22Rv1 (cell line): ENCODE measurements around the gene ZNF362.

Source experiments
- H3K27ac ChIP-seq: fragments of 450-650 bp; 2 replicates; pipeline ENCODE4 v1.5.1; 2017
- ZFX ChIP-seq: fragments of 450-650 bp; IDR thresholded peaks from 2 replicates; pipeline ENCODE4 v1.6.1; 2017; ENCODE audit warnings: antibody characterized with exemption, borderline replicate concordance
- TF ChIP-seq, protein P1 (sequence below): fragments of 450-650 bp; IDR thresholded peaks from 2 replicates; pipeline ENCODE4 v1.5.1; 2017; ENCODE audit warnings: mild to moderate bottlenecking

ZNF362 gene

DNA sequence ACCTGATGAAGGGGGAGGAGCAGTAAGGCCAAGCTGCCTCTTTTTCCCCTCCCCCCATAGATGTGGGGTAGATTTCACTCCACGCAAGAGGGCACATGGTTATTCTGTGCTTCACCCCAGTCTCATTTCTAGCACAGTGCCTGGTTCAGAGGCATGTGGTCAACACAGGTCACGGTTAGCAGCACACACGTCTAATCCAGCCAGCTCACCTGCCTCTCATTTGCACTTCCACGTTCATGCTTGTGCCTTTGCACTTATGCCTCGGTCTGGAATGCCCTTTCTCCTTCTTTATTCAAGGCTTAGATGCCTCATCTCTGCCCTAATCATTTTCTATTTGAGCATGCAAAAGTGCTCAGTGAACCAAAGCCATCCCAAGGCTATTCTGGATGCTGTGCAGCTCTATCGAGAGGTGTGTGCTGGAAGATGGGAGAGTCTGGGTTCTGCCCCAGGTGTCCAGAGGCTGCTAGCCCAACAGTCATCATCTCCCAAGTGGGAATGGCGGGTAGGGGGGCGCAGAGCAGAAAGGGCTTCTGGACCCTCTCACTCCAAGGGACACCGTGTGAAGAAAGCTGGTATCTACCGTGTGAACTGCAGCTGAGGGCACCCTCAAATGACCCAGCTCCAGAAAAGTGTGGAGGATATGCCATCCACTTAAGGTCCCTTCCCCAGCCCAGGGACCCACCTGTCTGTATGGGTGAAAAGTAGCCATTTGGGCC lies 66.7 kb downstream of the ZNF362 start:
- H3K27ac ChIP-seq, result no peak overlapping the region
- no peak for TF ChIP-seq ZFX
- TF ChIP-seq, protein P1, sequence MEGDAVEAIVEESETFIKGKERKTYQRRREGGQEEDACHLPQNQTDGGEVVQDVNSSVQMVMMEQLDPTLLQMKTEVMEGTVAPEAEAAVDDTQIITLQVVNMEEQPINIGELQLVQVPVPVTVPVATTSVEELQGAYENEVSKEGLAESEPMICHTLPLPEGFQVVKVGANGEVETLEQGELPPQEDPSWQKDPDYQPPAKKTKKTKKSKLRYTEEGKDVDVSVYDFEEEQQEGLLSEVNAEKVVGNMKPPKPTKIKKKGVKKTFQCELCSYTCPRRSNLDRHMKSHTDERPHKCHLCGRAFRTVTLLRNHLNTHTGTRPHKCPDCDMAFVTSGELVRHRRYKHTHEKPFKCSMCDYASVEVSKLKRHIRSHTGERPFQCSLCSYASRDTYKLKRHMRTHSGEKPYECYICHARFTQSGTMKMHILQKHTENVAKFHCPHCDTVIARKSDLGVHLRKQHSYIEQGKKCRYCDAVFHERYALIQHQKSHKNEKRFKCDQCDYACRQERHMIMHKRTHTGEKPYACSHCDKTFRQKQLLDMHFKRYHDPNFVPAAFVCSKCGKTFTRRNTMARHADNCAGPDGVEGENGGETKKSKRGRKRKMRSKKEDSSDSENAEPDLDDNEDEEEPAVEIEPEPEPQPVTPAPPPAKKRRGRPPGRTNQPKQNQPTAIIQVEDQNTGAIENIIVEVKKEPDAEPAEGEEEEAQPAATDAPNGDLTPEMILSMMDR, result no peak

DNA sequence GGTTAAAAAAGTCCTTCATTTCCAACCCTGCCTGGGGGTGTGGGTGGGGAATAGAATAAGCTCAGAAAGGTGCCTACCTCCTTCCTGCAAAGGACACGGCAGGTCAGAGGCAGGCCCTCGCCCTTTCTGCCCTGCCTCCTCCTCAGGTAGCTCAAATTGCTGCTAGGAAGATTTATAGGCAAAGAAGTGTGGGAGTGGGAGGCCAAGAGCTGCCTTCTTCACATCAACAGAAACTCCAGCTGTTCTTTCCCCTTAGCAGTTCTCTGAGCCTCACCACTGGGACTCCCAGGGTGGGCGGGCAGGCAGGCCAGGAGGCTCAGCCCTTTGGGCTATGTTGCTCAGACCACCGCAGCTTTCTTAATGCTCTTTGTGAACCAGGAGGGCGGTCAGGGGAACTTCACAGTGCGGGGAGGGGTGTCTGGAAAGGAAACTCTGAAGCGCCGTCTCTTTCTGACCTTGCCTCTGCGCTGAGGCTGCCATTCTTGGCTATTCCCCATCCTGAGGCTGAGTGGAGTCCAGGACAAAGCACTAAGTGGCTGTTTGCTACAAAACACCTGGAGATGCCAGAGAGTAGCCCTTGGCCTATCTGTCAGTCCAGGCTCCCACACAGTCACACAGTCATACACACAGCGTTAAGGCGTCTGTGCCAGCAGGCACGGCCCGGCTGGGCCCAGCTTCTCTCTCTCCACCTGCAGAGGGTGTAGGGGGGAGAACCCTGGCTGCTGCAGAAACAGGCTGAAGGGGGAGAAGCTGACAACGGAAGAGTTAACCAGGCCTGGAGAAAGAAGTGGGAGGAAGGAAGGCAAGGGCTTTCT lies 67.6 kb downstream of the ZNF362 start:
- no peak overlapping the region for H3K27ac ChIP-seq
- no peak for TF ChIP-seq ZFX
- TF ChIP-seq, protein P1, result no peak

DNA sequence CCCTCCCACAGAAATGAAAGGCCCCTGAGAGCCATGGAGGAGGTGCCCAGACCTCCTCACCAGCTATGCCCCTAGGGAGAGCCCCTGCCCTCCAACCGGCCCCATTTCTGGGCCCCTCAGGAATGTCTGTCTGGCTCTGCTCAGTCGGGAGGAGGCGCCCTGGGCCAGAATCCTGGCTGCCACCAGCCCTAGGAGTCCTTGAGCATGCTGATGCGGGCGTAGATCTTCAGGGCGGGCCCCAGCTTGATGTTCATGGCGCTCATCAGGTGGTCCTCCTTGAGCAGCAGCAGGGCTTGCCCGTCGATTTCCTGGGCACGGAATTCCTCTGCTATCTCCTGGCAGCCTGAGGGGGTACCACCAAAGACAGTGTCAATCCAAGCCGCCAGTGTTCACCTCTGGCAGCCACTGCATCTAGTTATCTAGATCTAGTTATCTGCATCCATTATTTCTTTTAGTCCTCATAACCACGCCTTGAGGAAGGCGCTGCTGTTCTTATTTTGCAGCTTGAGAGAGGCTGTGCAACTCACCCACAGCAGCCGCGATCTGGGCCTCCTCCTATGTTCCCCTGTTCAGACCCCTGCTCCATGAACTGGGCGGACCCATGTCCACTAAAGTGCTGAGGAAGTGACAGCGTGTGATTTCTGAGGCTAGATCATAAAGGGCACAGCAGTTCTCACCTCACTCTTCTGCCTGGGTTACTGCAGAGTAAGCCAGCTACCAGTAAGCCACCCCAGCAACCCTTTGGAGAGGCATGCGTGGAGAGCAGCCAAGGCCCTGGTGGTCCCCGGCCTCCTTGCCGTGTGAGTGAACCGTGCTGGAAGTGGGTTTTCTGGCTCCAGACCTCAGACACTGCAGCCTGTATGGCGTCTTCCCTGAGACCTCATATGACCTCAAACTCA lies 68.6 kb downstream of the ZNF362 start:
- no peak overlapping the region for H3K27ac ChIP-seq
- TF ChIP-seq, protein P1, result no peak
- no peak for TF ChIP-seq ZFX

DNA sequence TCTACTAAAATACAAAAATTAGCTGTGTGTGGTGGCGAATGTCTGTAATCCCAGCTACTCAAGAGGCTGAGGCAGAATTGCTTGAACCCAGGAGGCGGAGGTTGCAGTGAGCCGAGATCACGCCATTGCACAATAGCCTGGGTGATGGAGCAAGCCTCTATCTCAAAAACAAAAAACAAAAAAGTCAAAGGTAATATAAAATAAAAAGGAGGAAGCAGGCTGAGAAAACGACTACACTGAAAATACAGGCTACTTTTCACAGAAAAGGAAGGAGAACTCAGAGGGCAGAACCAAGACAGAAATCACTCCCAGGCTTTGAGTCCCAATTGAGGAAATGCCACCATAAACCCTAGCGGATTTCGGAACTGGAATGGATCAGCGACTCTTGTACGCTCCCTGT lies 70.5 kb downstream of the ZNF362 start:
- TF ChIP-seq, protein P1, result no peak
- TF ChIP-seq ZFX, result no peak
- H3K27ac ChIP-seq, result peak overlapping the region; percentile 51; the same call in 1 of the 2 replicates

DNA sequence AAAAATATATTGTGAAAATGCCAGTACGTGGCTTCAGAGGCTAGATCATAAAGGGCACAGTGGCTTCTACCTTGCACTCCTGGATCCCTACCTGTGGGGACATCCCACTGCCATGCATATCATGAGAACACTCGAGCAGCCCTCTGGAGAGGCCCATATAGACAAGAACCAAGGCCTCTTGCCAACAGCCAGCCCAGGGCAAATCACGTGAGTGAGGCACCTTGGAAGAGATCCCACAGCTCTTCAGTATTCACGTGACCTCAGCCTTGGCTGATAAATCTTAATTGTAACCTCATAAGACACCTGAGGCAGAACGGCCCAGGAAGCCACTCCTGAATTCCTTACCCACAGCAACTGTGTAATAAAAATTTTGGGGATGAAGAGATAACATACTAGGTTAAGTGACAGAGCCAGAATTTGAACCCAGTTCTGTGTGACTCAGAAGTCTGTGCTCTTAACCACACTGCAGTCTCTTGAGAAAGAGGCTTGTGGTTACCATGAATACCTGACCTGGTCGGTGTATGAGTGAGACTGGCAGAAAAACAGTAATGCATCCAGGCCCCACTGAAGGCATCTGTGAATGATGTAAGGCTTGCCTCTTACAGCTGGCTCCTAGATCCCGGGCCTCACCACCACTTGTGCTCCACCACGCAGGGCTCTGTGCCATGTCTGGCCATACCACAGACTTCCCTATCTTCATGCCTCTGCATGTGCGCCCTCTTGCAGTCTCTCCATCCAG lies 71.5 kb downstream of the ZNF362 start:
- no peak for TF ChIP-seq ZFX
- TF ChIP-seq, protein P1, result no peak
- H3K27ac ChIP-seq, result peak overlapping the region; percentile 51

DNA sequence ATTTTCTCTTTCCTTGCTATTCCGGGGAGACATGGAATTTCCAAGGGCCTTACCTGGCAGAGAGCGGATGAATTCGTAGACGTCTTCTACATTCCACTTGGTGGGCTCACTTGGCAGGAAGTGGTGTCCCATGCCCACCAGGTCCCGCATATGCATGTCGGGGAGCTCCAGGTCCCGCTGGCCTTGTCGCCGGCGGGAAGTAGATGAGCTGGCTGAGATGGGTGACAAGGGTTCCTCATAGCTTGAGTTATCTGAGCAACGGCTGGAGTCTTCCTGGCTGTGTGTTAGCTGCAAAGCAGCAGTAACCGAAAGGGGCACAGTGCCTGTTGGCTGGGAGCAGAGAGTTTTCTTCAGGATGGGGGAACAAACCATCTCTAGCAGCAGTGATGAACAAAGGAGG lies 72.5 kb downstream of the ZNF362 start:
- TF ChIP-seq, protein P1, result no peak
- TF ChIP-seq ZFX, result no peak
- H3K27ac ChIP-seq, result no peak overlapping the region; the same call in 1 of the 2 replicates
